HCT116 (cell line): Measurements from ENCODE around the gene TSKU. TPM values are rescaled to one million over a fixed set of nuclear protein-coding genes. Genes with fewer than 3 reads are reported as not detected.

Experiments
- ATAC-seq: fragments of 200-7000 bp; cut with Tn5 transposase; 2 replicates; pipeline ENCODE4 v1.9.1; 2020; ENCODE audit warnings: mild to moderate bottlenecking, moderate library complexity
- BruUV-seq: library from RNA; stranded (reverse); fragments of 400-500 nt; replicated peaks from 2 replicates; lab custom pipeline; 2021; lab: Mats Ljungman, UMichigan
- CTCF ChIA-PET: fragments of 300-600 bp; sonication (Branson Sonifier 250); formaldehyde crosslinking; loops from one replicate; lab custom pipeline; 2021; ENCODE audit warnings: antibody characterized with exemption; lab: Charles Lee
- POLR2A ChIA-PET: fragments of 300-600, 350-600 bp; sonication (Branson Sonifier 250); formaldehyde crosslinking; loops from one replicate; lab custom pipeline; 2021; ENCODE audit warnings: antibody characterized with exemption; lab: Charles Lee
- RAD21 ChIA-PET, 2 experiments: fragments of 300-600 bp; sonication (Branson Sonifier 250); formaldehyde crosslinking; loops; one replicate each; lab custom pipeline; 2023; ENCODE audit warnings: low total read pairs in 2 of 2; ENCODE audit not compliant: uncharacterized antibody in 2 of 2, unreplicated experiment in 2 of 2, low non-redundant PET in 1 of 2; lab: Charles Lee
- DNase-seq: peaks from one replicate; pipeline ENCODE4 v3.0.0-alpha.2; 2010; ENCODE audit warnings: low read depth, low spot score
- H2AFZ ChIP-seq: fragments of 200-600 bp; shearing (Covaris generic), sonication (generic); 2 replicates; pipeline ENCODE4 v1.6.1; 2017; ENCODE audit warnings: low read depth, mixed run types, mixed read lengths, antibody characterized with exemption, low read length; ENCODE audit not compliant: poor library complexity, severe bottlenecking
- H3K27ac ChIP-seq: 2 replicates; pipeline ENCODE4 v1.5.1; 2012; ENCODE audit warnings: low read depth, low read length
- H3K27me3 ChIP-seq: fragments of 200-600 bp; sonication (generic); 2 replicates; pipeline ENCODE4 v1.6.1; 2016; ENCODE audit warnings: mixed run types, low read length, mixed read lengths; ENCODE audit not compliant: insufficient read depth
- H3K36me3 ChIP-seq, 2 experiments: fragments of 200-500 bp in 1 of 2; fragments of 200-600 bp in 1 of 2; sonication (Bioruptor generic) in 1 of 2; sonication (generic) in 1 of 2; 2 replicates each; pipeline versions ENCODE4 v1.5.1 to v1.6.1; 2014 to 2016; ENCODE audit warnings: low read length in 2 of 2, inconsistent platforms in 1 of 2, mixed read lengths in 1 of 2, mixed run types in 1 of 2; ENCODE audit not compliant: insufficient read depth in 2 of 2, control insufficient read depth in 1 of 2
- H3K4me1 ChIP-seq, 2 experiments: fragments of 200-600 bp in 1 of 2; sonication (generic) in 1 of 2; 2 replicates each; pipeline versions ENCODE4 v1.5.1 to v1.6.1; 2012 to 2017; ENCODE audit warnings: low read length in 2 of 2, inconsistent platforms in 1 of 2, mild to moderate bottlenecking in 1 of 2, mixed read lengths in 1 of 2, mixed run types in 1 of 2, moderate library complexity in 1 of 2; ENCODE audit not compliant: insufficient read depth in 2 of 2, control insufficient read depth in 1 of 2
- H3K4me2 ChIP-seq: fragments of 200-600 bp; sonication (generic); 2 replicates; pipeline ENCODE4 v1.6.1; 2017; ENCODE audit warnings: mixed run types, low read length, mixed read lengths
- H3K4me3 ChIP-seq, 2 experiments: fragments of 200-600 bp in 1 of 2; sonication (generic) in 1 of 2; replicated peaks in 1 of 2; 2 replicates each; pipeline ENCODE4 v1.5.1; 2011 to 2016; ENCODE audit warnings: low read length in 2 of 2, control low read depth in 1 of 2, low read depth in 1 of 2, mild to moderate bottlenecking in 1 of 2, mixed read lengths in 1 of 2, mixed run types in 1 of 2
- H3K79me2 ChIP-seq: fragments of 200-600 bp; sonication (generic); 2 replicates; pipeline ENCODE4 v1.6.1; 2017; ENCODE audit warnings: mild to moderate bottlenecking, mixed run types, low read length, moderate library complexity, mixed read lengths; ENCODE audit not compliant: insufficient read depth
- H3K9ac ChIP-seq: fragments of 200-600 bp; sonication (generic); 2 replicates; pipeline ENCODE4 v1.6.1; 2016; ENCODE audit warnings: low read length, mixed read lengths
- H3K9me2 ChIP-seq: fragments of 200-600 bp; sonication (generic), shearing (Covaris generic); 2 replicates; pipeline ENCODE4 v1.6.1; 2017; ENCODE audit warnings: mixed run types, mild to moderate bottlenecking, moderate library complexity; ENCODE audit not compliant: insufficient read depth
- H3K9me3 ChIP-seq, 2 experiments: fragments of 200-500 bp in 1 of 2; fragments of 200-600 bp in 1 of 2; sonication (Bioruptor generic) in 1 of 2; sonication (generic) in 1 of 2; 2 replicates each; pipeline ENCODE4 v1.6.1; 2014 to 2017; ENCODE audit warnings: low read length in 2 of 2, mixed read lengths in 2 of 2, inconsistent platforms in 1 of 2, low read depth in 1 of 2, mild to moderate bottlenecking in 1 of 2, mixed run types in 1 of 2, moderate library complexity in 1 of 2; ENCODE audit not compliant: control insufficient read depth in 1 of 2, insufficient read depth in 1 of 2
- H4K20me1 ChIP-seq: fragments of 200-600 bp; sonication (generic), shearing (Covaris generic); 2 replicates; pipeline ENCODE4 v1.6.1; 2017; ENCODE audit warnings: mixed run types, mild to moderate bottlenecking, moderate library complexity; ENCODE audit not compliant: insufficient read depth
- CBX3 ChIP-seq: IDR thresholded peaks from 2 replicates; pipeline ENCODE4 v1.6.1; 2012; ENCODE audit warnings: low read depth
- CTCF ChIP-seq, 3 experiments: fragments of 200-600 bp in 1 of 3; sonication (generic) in 1 of 3; IDR thresholded peaks in 2 of 3; conservative IDR thresholded peaks in 1 of 3; 2 replicates each; pipeline ENCODE4 v1.5.1; 2012 to 2017; ENCODE audit warnings: low read depth in 2 of 3, low read length in 2 of 3, antibody characterized with exemption in 1 of 3, borderline replicate concordance in 1 of 3, control low read depth in 1 of 3, mild to moderate bottlenecking in 1 of 3, mixed read lengths in 1 of 3, mixed run types in 1 of 3, moderate library complexity in 1 of 3; ENCODE audit not compliant: insufficient read depth in 1 of 3
- MAX ChIP-seq: IDR thresholded peaks from 2 replicates; pipeline ENCODE4 v1.6.1; 2012
- SP1 ChIP-seq: IDR thresholded peaks from 2 replicates; pipeline ENCODE4 v1.6.1; 2012; ENCODE audit warnings: low read depth
- SRF ChIP-seq: IDR thresholded peaks from 2 replicates; pipeline ENCODE4 v1.6.1; 2012; ENCODE audit warnings: low read depth
- intact Hi-C: fragments of 100-400 bp; cut with micrococcal nuclease; formaldehyde crosslinking; loops from 2 replicates; pipeline ENCODE4 v1.10.0; 2022
- total RNA-seq: library from RNA; stranded (reverse); gene quantifications from one replicate; pipeline ENCODE4 v1.2.1, GENCODE V29; 2021; ENCODE audit not compliant: unreplicated experiment

Gene TSKU
- total RNA-seq, 1 experiment from 2014 or later: 21.9 TPM

GRCh38 chr11:76797341-76798201 lies 14.4 kb downstream of the TSKU start:
- Histone ChIP-seq H3K36me3 (peaks cover 0 to 6% of the 10 kb centered on the region in 2 experiments; a peak in 1 of 4 replicates), H3K79me2 (peaks cover 21% of the 10 kb centered on the region; the same call in 1 of the 2 replicates)

More at GRCh38 chr11:76797341-76798201, 14.4 kb downstream of the TSKU start:
- no peak for ATAC-seq
- no TSS peak for BruUV-seq
- TF ChIP-seq SP1 (no peak), CTCF (IDR thresholded peaks at IDR 0.05 in 2 of 3, conservative IDR thresholded peaks at IDR 0.05 in 1 of 3; ENCODE audit: borderline replicate concordance in 1 of 3, insufficient read depth in 1 of 3, low read depth in 2 of 3, low read length in 2 of 3) (no peak), CBX3 (no peak), MAX (no peak), SRF (no peak)
- Histone ChIP-seq H3K9me2 (no peaks in the 10 kb centered on the region), H3K27me3 (no peaks in the 10 kb centered on the region), H3K4me3 (no peak overlapping the region), H3K9me3 (no peaks in the 10 kb centered on the region), H3K4me1 (peaks cover 7 to 14% of the 10 kb centered on the region in 2 experiments; a peak in 3 of 4 replicates), H2AFZ (no peak overlapping the region), H3K27ac (no peak overlapping the region), H4K20me1 (no peaks in the 10 kb centered on the region), H3K4me2 (no peak overlapping the region), H3K9ac (no peak overlapping the region)
- intact Hi-C loops: no loop called here
- ChIA-PET CTCF (interaction anchor here (0.8 to 7.3 kb wide), 7 partner anchors 9 to 123 kb away, joined by 3 to 50 read pairs (median 13); no protein-coding TSS in a partner anchor), POLR2A (interaction anchor here (2.5 kb wide), 1 partner anchor 63 kb away, joined by 12 read pairs; no protein-coding TSS in a partner anchor), RAD21 (interaction anchor here (1.3 to 2.6 kb wide), 2 partner anchors 63 kb away, joined by 8 to 11 read pairs; no protein-coding TSS in a partner anchor)
- DNase-seq: no peak
